Activated CD4-positive, alpha-beta T cell treated with anti-CD3 and anti-CD28 coated beads, Interleukin-2, amount 10 ng/mL, durations not matched to agents 24 days and 14 days (primary cell): ENCODE data around the gene PMS2. TPM values are rescaled to one million over a fixed set of nuclear protein-coding genes. Genes with fewer than 3 reads are reported as not detected.
"Not testable (repeated sequence)": the region's sequence is repeated elsewhere in the genome, so short reads cannot be mapped to it uniquely, and the experiment has no call there.

Experiments
- DNase-seq: peaks from one replicate; pipeline ENCODE4 v3.0.0; 2022
- H3K27ac Mint-ChIP-seq: one replicate; pipeline ENCODE4 v1.8.0; 2022; ENCODE audit warnings: mild to moderate bottlenecking, mixed read lengths
- H3K27me3 Mint-ChIP-seq: one replicate; pipeline ENCODE4 v1.8.0; 2022; ENCODE audit warnings: mixed read lengths
- H3K36me3 Mint-ChIP-seq: one replicate; pipeline ENCODE4 v1.8.0; 2022; ENCODE audit warnings: low read depth, mild to moderate bottlenecking, mixed read lengths
- H3K4me1 Mint-ChIP-seq: one replicate; pipeline ENCODE4 v1.8.0; 2021; ENCODE audit warnings: mixed read lengths
- H3K4me3 Mint-ChIP-seq: one replicate; pipeline ENCODE4 v1.8.0; 2022; ENCODE audit warnings: mild to moderate bottlenecking, moderate library complexity, mixed read lengths
- H3K9me3 Mint-ChIP-seq: one replicate; pipeline ENCODE4 v1.8.0; 2021; ENCODE audit warnings: mixed read lengths
- intact Hi-C: fragments of 100-400 bp; cut with micrococcal nuclease; formaldehyde crosslinking; loops from one replicate; pipeline ENCODE4 v1.15.1; 2023
- total RNA-seq: library from RNA; stranded (reverse); gene quantifications from 2 replicates; pipeline ENCODE4 v1.2.3, GENCODE V29; 2022

PMS2 gene, protein sequence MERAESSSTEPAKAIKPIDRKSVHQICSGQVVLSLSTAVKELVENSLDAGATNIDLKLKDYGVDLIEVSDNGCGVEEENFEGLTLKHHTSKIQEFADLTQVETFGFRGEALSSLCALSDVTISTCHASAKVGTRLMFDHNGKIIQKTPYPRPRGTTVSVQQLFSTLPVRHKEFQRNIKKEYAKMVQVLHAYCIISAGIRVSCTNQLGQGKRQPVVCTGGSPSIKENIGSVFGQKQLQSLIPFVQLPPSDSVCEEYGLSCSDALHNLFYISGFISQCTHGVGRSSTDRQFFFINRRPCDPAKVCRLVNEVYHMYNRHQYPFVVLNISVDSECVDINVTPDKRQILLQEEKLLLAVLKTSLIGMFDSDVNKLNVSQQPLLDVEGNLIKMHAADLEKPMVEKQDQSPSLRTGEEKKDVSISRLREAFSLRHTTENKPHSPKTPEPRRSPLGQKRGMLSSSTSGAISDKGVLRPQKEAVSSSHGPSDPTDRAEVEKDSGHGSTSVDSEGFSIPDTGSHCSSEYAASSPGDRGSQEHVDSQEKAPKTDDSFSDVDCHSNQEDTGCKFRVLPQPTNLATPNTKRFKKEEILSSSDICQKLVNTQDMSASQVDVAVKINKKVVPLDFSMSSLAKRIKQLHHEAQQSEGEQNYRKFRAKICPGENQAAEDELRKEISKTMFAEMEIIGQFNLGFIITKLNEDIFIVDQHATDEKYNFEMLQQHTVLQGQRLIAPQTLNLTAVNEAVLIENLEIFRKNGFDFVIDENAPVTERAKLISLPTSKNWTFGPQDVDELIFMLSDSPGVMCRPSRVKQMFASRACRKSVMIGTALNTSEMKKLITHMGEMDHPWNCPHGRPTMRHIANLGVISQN
- 23.6 and 24.1 TPM in 2 replicates for total RNA-seq

DNA sequence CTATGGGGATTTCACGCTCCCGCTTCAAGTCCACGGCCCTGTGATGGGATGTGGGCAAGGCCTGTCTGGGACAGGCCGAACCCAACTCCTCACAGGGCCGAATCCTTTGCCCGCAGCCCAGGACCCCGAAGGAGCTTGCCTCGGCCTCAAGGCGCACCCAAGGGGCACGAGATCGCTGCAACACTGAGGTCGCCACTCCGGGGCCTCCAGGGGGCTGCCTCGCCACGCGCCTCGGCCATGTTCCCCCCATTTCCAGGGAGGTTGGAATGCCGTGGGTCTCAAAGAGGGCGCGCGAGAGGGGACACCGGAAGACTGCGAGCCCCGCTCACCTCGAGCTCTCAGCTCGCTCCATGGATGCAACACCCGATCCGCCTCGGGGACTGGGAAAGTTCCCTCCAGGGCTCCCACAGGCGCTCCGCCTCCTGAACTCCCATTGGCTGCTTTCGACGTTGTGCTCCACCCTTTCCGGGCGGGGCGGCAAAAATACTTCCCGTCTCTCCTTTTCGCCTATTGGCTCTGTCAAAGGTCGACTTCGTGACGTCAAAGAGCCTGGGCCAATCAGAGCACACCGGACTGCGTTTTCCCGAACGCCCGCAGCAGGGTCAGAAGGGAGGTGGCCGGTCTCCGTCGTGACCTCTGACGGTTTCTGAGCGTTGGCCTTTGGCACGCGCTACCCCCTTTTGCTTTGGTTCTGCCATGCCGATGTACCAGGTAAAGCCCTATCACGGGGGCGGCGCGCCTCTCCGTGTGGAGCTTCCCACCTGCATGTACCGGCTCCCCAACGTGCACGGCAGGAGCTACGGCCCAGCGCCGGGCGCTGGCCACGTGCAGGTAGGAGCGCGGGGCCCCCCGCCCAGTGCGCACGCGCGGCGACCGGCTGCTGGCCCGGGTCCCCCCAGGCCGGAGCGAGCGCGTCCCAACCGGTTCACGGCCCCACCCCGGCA is at the start of gene PMS2, which contains the start of gene AIMP2:
PMS2 (minus strand) TSS at position 382 of the 944 bp plus-strand sequence; CDS start at position 352, 30 bp downstream.
AIMP2 (plus strand) TSS at position 605 of the 944 bp plus-strand sequence; CDS start at position 697, 92 bp downstream.
- DNase-seq: peak; percentile 100
- H3K27ac Mint-ChIP-seq: peak within 1 kb of the TSS; percentile 95
- H3K27me3 Mint-ChIP-seq: no peaks in the 10 kb centered on the region
- H3K4me1 Mint-ChIP-seq: peaks cover 30% of the 10 kb centered on the region
- peaks cover 29% of the 10 kb centered on the region for H3K36me3 Mint-ChIP-seq
- H3K4me3 Mint-ChIP-seq: peak within 1 kb of the TSS; percentile 91
- no peaks in the 10 kb centered on the region for H3K9me3 Mint-ChIP-seq
- intact Hi-C loops: loop anchor here (2.0 kb wide), 1 partner anchor 228 kb away; the partner anchor contains the start of gene RNF216

DNA sequence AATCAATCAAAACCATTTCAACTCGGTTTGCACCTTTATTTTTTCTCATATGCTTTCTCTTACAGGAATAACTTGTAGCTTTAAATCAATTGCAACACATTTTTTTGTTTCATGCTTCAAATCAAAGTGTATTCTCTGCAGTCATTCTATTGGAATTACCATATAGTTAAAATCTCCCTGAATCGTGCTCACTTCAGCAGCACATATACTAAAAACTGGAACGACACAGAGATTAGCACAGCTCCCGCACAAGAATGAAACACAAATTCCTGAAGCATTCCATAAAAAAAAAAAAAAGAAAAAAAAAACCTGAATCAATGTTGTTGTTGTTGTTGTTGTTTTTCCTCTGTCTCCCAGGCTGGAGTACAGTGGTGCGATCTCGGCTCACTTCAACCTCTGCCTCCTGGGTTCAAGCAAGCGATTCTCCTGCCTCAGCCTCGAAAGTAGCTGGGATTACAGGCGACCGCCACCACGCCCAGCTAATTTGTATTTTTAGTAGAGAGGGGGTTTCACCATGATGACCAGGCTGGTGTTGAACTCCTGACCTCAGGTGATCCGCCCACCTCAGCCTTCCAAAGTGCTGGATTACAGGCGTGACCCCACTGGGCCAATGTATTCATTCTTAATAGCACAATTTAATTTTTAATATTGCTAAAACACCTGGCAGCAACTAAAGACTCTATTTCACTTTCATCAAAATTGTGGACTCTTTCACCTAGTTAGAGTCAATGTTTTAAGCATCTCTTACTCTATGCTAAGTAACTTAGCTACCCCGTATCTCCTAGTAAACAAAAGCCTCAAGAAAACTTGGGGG is 48.7 kb upstream of the PMS2 start:
- Mint-ChIP-seq H3K9me3 (no peaks in the 10 kb centered on the region), H3K27me3 (no peaks in the 10 kb centered on the region), H3K36me3 (peaks cover 14% of the 10 kb centered on the region), H3K4me1 (peaks cover 17% of the 10 kb centered on the region), H3K27ac (peak overlapping the region; percentile 100), H3K4me3 (peak overlapping the region; percentile 97)
- intact Hi-C loops: no loop called here
- no peak for DNase-seq

DNA sequence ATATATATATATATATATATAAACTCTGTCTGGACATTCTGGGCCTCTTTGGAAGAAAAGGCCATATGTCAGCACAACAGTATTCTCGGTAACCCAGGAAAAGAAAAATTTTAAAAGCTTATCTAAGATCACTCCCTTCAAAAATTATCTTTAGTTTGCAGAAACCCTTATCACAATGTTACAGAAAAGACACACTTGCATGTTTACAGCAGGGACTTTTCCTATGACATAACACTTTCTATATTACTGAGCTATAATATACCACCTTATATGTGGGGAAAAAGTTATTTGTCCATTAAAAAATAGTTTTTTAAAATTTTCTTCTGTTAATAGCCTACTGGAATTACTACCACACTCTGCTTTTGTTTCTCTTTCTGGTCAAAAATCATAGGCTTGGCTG is 47.8 kb upstream of the PMS2 start:
- Mint-ChIP-seq H3K4me3 (no peak overlapping the region), H3K9me3 (no peaks in the 10 kb centered on the region), H3K36me3 (peaks cover 16% of the 10 kb centered on the region), H3K27ac (no peak overlapping the region), H3K27me3 (no peaks in the 10 kb centered on the region), H3K4me1 (peaks cover 17% of the 10 kb centered on the region)
- DNase-seq: no peak
- intact Hi-C loops: no loop called here

- not testable (repeated sequence) for H3K4me1 Mint-ChIP-seq
- H3K36me3 Mint-ChIP-seq: peaks cover 29% of the 10 kb centered on the region
Measured at GRCh38 chr7:6051185-6051584, 42.3 kb upstream of the PMS2 start.

DNA sequence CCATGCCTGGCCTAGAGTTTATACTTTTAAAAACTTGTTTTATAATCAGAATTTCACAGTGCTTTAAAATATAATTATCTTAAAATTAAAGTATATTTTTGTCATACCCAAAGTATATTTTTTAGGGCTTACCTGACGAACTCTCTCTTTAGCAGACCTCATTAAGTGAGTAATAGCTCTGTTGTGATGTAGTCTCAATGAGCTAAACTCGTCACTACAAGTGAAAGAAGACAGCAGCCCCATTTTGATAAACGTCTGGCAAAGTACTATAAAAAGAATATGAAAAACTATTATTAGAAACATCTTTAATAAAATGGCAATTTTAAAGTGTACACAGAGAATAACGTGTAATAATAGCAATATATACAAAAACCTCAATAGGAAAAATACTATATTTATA is 40.9 kb upstream of the PMS2 start:
- Mint-ChIP-seq H3K27ac (no peak overlapping the region), H3K9me3 (no peaks in the 10 kb centered on the region), H3K27me3 (no peaks in the 10 kb centered on the region), H3K4me3 (no peak overlapping the region), H3K4me1 (no peaks in the 10 kb centered on the region), H3K36me3 (peaks cover 32% of the 10 kb centered on the region)
- no peak for DNase-seq
- intact Hi-C loops: no loop called here

More at GRCh38 chr7:6051185-6051584, 42.3 kb upstream of the PMS2 start:
- H3K4me3 Mint-ChIP-seq, DNase-seq, H3K9me3 Mint-ChIP-seq, intact Hi-C loops, H3K27me3 Mint-ChIP-seq, H3K27ac Mint-ChIP-seq: not testable (repeated sequence)

- intact Hi-C loops: no loop called here
- Mint-ChIP-seq H3K9me3 (no peaks in the 10 kb centered on the region), H3K27me3 (no peaks in the 10 kb centered on the region), H3K36me3 (peaks cover 58% of the 10 kb centered on the region), H3K27ac (no peak overlapping the region), H3K4me1 (peaks cover 2% of the 10 kb centered on the region), H3K4me3 (no peak overlapping the region)
- no peak for DNase-seq
Measured at GRCh38 chr7:6035686-6036085, 26.8 kb upstream of the PMS2 start.

DNA sequence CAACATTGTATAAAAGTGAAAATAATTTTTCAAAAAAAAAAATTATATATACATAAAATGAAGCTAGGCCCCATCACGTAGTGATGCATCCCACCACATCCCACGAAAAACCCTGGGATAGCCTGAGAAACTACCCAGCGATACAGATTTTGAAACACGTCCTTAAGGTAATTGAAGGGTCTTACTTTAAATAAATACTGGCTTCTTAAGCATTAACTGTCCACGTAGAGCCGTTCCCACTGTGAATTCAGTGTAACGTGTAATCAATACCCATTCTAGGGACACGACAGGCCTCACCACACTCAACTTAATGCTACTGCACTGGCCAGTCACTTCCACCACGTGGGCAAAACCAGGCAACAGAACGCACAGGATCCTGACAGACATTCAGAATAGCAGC is 26.3 kb upstream of the PMS2 start:
- intact Hi-C loops: no loop called here
- H3K27ac Mint-ChIP-seq: no peak overlapping the region
- DNase-seq: no peak
- peaks cover 56% of the 10 kb centered on the region for H3K36me3 Mint-ChIP-seq
- no peaks in the 10 kb centered on the region for H3K9me3 Mint-ChIP-seq
- H3K4me1 Mint-ChIP-seq: peaks cover 2% of the 10 kb centered on the region
- H3K27me3 Mint-ChIP-seq: no peaks in the 10 kb centered on the region
- H3K4me3 Mint-ChIP-seq: no peak overlapping the region

DNA sequence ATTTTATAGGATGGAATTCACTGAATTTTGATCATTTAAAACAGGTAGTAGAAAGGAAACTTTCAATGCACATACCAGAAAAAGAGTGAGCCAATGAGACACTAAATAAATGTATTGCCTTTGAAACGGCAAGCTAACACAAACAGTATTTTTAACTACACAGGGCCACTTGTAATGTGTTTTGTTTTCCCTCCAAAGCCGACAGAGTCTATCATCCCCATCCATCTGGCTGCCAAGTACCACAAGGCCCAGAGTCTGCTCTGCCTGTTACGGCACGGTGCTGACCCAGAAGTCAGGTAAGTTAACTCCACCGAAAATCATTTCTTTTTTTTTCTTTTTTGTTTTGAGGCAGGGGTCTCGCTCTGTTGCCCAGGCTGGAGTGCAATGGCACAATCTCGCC is 23.8 kb upstream of the PMS2 start:
- H3K4me3 Mint-ChIP-seq: no peak overlapping the region
- H3K27ac Mint-ChIP-seq: no peak overlapping the region
- peaks cover 61% of the 10 kb centered on the region for H3K36me3 Mint-ChIP-seq
- DNase-seq: no peak
- peaks cover 5% of the 10 kb centered on the region for H3K4me1 Mint-ChIP-seq
- no peaks in the 10 kb centered on the region for H3K27me3 Mint-ChIP-seq
- intact Hi-C loops: no loop called here
- H3K9me3 Mint-ChIP-seq: no peaks in the 10 kb centered on the region

DNA sequence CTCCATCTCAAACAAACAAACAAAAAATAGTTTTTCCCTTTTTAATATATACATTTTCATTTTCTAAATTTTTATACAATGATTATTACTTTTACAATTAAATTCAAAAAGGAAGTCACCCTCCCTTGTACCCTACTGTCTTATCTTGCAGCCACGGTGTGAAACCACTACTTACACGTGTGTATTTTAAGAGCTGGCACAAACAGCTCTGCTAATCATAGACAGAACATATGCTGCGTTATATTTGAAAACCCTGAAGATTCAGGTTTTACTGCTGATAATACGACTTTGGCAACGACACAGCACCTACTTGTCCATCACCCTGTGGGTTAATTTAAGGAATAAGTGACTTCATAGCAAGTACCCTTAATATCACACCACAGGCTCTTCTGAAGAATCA is 23.3 kb upstream of the PMS2 start:
- DNase-seq: no peak
- H3K27ac Mint-ChIP-seq: no peak overlapping the region
- H3K27me3 Mint-ChIP-seq: no peaks in the 10 kb centered on the region
- H3K4me1 Mint-ChIP-seq: peaks cover 9% of the 10 kb centered on the region
- intact Hi-C loops: no loop called here
- no peak overlapping the region for H3K4me3 Mint-ChIP-seq
- H3K9me3 Mint-ChIP-seq: no peaks in the 10 kb centered on the region
- peaks cover 62% of the 10 kb centered on the region for H3K36me3 Mint-ChIP-seq

DNA sequence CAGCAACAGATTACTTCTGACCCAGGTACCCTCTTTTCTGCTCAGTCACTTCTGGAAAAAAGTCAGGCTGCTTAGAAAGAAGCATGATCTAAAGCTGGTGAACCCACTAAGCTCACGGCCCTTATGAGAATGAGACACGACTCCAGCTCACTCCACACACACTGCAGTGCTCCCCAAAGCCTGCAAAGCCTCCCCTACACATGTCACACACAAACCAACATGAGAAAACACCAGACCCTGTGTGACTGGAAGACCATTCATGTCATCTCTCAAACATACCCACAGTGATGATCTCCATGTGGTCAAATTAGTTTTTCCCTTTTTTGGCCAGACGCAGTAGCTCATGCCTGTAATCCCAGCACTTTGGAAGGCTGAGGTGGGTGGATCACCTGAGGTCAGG is 22.7 kb upstream of the PMS2 start:
- Mint-ChIP-seq H3K27ac (peak overlapping the region; percentile 51), H3K36me3 (peaks cover 64% of the 10 kb centered on the region), H3K27me3 (no peaks in the 10 kb centered on the region), H3K4me1 (peaks cover 15% of the 10 kb centered on the region), H3K4me3 (no peak overlapping the region), H3K9me3 (no peaks in the 10 kb centered on the region)
- intact Hi-C loops: no loop called here
- no peak for DNase-seq

GRCh38 chr7:6030988-6031387 is 22.1 kb upstream of the PMS2 start, which contains the start of gene ANKRD61:
TSS of gene ANKRD61 (plus strand) at chr7:6031376. CDS start at chr7:6031376, 0 bp downstream.
- intact Hi-C loops: no loop called here
- Mint-ChIP-seq H3K4me1 (peaks cover 20% of the 10 kb centered on the region), H3K27ac (peak within 1 kb of the TSS; percentile 51), H3K9me3 (no peaks in the 10 kb centered on the region), H3K27me3 (no peaks in the 10 kb centered on the region), H3K4me3 (no peak within 1 kb of the TSS), H3K36me3 (peaks cover 63% of the 10 kb centered on the region)
- no peak for DNase-seq

GRCh38 chr7:6028563-6028962 is 19.7 kb upstream of the PMS2 start:
- peaks cover 25% of the 10 kb centered on the region for H3K4me1 Mint-ChIP-seq
- H3K4me3 Mint-ChIP-seq: no peak overlapping the region
- no peaks in the 10 kb centered on the region for H3K27me3 Mint-ChIP-seq
- intact Hi-C loops: no loop called here
- peaks cover 57% of the 10 kb centered on the region for H3K36me3 Mint-ChIP-seq
- no peaks in the 10 kb centered on the region for H3K9me3 Mint-ChIP-seq
- no peak overlapping the region for H3K27ac Mint-ChIP-seq
- DNase-seq: no peak
